NCI-H526 (cell line): ENCODE measurements around the gene RCSD1.
A peak's percentile ranks its signal among the peaks of the same experiment; 100 is the strongest.

ENCODE experiments used
- DNase-seq, 2 experiments: peaks; one replicate each; lab custom pipeline; 2025; lab: John Stamatoyannopoulos, UW

RCSD1 gene

DNA sequence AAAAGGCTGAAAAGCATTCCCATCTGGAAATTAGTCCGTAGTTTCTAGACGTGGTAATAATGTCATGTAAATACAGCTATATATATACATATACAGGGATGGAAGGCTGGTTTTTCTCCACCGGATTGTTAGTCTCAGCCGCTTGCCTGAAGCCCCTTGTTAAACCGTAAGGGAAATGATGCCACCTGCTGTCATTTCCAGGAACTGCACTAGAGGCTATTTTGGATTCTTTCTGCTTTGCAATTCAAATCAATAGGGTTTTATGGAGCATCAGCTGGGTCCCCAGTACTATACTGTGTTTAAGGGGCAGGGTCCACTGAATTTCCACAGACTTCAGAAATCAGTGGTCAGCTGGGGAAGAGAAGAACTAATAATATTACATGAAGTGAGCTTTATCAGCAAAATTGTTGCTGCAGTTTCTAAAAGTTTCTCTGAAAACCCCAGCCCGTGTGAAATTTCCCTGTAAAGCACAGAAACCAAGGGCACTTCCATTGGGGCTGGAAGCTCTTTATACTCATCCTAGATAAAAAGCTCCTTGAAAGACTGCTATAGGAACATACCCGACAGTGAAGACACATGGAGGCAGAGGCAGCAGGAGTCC is 58.0 kb downstream of the RCSD1 start:
- peak; percentile 96 to 99 for DNase-seq

DNA sequence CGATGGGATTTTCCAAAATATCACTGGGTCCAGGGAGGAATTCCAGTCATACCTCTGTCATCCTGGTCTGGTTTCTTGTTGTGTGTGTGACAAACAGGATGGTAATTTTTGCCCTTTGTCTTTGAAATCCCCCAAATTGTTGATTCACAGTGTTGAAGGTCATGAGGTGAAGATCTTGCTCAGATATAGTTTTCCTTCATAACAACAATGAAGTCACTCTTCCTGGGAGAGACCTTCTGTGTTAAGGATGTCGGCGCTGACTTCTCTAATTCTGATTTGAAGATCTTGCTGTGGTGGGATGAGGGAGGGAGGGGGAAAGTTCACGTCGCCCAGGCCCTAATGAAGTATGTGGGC is 59.5 kb downstream of the RCSD1 start:
- no peak for DNase-seq

DNA sequence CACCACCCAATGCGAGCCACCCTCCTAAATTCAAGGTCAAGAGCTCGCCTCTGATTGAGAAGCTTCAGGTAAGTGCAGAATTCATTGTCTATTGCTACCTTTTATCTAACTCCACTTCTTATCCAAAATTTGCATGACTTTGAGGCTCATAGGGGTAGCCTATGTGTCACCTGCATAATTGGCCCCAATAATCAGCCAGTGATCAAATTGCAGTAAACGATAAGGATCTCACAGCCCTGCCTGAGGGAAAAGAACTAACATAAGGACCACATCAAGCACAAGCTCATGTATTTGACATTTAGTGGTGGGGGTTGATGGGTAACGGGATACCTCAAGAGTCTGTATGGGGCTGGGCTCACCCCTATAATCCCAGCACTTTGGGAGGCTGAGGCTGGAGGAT is 60.0 kb downstream of the RCSD1 start:
- DNase-seq, result no peak

DNA sequence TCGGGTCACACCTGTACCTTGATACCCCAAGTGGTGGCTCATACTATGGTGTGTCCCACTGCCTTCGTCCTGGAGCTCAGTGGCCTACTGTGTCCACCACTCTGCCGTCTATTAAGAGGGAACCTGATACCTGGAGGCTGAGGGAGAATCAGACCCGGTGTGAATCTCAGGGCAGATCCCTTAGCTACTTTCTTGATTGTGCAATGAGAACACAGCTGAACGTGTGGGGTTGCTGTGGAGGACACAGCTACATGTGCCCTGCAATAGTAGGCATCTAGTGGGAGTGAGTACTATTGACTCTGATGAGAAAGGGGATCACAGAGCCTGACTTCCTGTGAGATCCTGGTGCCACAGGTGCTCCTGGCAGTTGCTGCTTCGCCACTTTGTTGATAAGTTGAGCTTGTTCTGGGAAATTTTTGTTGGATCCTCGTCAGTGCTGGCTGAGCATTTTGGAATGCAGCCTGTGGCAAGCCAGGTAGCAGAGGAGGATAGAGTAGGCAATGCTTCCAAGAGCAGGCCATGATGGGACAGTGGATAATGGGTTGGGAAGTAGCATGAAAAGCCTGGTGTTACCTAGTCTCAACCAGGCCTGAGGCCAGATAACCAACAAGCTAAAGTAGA is 63.5 kb downstream of the RCSD1 start:
- DNase-seq, result no peak

DNA sequence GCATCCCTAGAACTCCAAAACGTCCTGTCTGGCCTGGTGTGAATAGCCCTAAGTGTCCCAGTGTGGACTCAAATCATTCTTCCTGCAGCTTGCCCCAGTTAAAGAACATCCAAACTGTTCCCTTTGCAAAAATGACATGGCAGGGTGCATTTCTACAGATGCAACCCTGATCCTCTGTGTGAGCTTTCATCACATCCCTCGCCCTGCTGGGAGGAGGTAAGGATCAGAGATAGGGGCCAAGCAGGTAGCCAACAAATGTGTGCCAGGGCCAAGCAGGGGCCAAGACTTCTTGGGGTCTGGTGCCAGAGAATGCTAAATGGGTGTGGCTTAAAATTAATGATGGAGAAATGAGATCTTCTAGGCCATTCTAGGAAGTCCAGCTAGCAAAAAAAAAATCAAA is 64.7 kb downstream of the RCSD1 start:
- DNase-seq, result no peak

DNA sequence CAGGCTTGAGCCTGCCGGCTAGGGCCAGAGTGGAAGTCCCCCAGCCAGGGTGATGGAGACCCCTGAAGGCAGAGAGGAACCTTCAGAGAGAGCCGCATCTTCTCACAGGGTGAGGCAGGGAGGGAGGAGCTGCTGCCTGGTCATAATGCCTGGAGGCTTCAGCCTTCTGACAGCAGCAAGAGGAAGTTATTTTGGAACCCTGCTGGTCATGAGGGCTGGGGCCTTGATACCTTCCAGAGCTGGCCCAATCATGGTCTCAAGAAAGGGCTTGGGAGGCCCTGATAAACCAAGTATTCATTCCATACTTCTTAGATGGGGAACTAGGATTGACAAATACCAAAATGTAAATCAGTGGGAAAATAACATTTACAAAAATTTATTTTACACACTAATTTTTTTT is 65.1 kb downstream of the RCSD1 start:
- no peak for DNase-seq

DNA sequence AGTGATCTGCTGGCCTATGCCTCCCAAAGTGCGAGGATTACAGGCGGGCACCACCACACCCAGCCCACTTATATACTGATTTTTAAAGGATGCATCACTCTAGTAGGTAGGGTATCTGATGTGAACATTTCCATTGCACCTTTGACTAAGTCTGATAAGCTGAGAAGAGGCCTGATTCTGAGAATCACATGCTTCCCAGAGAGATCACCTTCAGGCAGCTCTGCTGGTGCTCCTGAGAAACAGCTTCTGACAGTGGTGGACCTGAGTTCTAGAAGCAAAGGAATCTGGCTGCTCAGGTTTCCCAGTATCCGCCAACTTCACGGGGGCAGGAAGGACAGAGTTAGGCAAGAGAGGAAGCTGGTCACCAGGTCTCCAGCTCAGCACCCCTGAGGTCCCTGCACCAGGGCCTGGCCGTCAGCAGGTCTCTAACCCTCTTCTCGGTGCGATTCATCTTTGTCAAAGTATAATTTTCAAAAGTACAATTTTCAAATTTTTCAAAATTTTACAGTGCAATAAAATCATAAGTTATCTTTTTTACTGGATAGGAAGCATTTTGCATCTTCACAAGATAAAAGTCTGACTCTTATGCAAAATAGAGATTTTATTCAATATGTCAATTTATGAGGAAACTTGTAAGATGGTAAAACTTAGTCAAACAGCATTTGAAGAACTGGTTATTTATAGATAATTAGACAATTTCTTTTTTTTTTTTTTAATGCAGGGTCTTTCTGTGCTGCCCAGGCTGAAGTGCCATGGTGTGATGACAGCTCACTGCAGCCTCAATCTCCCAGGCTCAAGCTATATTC is 65.9 kb downstream of the RCSD1 start:
- no peak for DNase-seq

DNA sequence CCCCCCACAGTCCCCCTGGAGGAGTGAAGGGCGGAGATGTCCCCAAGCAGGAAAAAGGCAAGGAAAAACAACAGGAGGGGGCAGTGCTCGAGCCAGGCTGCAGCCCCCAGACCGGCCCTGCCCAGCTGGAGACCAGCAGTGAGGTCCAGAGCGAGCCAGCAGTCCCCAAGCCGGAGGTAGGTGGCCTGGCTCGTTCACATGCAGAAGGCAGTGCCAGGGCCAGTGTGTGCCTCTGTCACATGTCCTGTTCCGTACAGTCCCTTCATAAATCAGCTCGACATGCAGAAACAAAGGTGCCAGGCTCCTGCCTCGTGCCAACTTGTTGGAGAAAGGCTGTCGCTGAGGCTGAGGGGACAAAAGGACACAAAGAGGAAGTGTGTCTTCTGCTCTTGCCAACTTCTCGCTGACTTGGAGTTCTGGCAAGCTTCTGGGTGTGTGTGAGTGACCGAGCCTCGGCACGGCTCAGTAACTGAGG is 67.7 kb downstream of the RCSD1 start:
- no peak for DNase-seq

DNA sequence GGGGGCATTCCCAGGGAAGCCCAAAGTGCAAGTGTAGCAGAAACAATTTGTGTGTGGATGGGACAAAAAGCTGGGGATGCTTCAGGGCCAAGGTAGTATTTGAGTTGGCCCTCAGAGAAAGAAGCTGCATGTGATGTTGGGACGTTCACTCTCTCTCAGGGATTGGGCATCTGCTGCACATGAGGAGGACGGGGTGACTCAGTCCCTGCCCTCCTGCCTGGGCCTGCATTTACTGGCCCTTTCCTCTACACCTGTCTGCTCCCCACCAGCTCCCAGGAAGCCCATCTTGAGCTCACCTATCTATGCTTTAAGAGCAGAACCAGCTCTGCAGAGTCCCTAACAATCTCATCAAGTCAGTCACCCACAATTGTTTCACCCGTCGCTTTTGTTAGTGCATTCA is 68.3 kb downstream of the RCSD1 start:
- no peak for DNase-seq

DNA sequence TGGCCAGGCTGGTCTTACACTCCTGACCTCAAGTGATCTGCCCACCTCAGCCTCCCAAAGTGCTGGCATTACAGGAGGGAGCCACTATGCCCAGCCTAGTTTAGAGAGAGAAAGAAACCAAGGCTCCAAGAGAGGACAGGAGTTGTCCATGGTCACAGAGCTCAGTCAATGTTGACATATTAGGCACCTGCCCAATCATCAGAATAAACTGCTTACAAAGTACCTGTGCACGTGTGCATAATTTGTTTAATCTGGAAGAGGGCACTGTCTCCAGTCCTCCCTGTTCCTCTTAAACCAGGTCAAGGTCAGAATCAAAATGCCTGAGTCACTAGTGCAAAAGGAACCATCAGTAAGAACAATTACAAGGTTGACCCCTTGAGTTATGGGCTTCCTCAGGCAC is 71.5 kb downstream of the RCSD1 start:
- DNase-seq, result no peak

DNA sequence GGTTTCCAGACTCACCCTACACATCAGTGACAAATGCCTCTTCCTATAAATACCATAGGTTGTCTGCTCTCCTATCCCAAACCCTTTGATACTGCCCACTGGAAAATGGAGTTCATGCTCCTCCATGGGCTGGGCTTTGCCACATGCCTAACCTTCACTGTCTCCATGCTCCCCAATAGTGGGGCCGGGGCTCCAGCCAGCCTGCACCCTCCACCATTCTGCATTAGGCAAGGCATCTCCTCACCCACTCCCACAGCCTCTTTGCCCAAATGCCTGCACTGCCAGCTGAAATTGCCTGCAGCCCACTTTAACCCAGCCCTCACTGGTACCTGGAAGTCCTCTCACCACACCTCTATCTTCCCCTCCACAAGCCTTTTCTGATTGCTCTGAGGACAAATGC is 73.5 kb downstream of the RCSD1 start:
- DNase-seq, result no peak

DNA sequence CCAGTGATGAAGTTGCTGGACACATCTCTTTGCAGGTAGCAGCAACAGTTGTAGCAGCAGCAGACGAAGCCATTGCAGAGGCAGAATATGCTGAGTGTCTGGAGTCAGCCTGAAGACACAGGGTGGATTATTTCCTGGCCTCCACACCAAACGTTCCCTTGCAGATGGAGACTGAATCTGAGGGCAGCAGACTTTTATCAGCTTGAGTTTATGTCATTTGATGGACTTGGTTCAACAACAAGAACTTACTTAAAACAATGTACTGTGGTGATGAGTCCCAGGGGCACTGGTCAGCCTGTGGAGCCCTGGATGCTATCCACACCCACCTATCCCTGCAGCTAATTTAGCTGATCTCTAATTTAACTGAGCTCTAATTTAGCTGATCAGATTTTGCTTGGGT is 74.7 kb downstream of the RCSD1 start:
- DNase-seq, result no peak

DNA sequence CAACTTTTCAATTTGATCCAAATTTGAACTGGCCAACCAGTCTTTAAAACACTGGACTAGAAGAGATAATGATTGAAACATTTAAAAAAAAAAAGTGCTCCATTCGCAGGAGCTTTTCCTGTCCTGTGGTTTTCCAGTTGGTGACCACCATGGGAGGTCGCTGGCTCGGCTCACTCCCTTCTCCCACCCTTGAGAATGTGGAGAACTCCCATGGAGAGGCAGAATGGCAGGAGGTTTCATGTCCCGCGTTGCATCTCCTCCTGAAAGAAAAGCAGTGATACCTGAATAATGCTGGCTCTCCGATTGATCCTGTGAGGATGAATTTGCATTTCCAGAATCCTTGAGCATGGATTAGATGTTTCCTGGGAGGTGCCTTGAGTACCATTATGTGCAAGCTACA is 75.2 kb downstream of the RCSD1 start:
- no peak for DNase-seq

DNA sequence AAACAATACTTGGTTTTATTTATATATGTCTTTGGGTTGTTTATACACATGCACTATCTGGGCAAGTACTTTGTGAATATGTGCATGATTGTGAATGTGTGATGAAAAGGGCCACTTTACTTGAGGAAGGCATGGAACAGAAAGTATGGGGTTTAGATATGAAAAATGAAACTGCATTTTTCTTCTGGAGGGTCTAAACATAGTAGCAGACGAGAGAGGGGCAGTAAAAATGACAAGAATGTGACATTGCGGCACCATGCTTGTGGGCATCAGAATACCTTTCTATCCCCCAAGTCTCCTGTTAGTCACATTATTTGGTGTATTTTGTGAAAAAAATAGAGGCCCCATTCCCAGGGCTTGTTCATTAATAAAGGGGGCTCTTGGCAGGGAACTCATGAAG is 76.3 kb downstream of the RCSD1 start:
- no peak for DNase-seq

DNA sequence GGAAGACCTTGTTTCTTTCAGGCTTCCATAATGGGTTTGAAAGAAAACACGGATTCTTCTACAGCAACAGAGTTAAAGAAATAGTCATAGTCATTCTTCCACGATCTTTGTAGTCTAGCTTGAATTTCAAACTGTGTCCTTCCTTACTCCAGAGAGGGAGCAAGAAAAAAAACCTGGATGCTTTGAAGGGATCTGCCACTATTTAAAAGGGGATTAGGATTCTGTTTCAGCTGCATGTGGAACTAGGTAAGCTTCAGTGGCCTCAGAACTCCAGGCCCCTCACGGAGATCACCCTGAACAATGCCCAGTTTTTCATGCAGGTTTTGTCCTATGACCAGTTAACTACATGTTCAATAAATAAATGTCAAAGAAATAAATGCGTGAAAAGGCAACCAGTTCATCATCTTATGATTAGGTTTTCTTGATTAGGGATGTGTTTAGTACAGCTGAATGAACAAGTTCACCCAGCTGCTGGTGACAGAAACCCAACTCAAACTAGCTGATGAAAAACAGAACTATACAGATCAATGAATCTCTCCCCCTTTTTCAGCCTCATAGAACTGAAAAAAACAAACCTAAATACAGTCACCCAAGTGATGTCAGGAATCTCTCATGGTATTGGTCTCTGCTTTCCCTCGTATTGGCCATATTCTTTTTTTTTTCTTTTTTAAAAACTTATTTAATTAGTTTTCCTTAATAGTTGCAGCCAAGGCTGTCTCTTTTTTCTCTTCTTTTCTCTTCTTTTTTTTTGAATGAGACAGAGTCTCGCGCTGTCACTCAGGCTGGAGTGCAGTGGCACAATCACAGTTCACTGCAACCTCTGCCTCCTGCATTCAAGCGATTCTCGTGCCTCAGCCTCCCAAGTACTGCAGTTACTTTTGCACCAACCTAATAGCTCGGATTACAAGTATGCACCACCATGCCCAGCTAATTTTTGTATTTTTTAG is 77.2 kb downstream of the RCSD1 start:
- DNase-seq, result no peak

DNA sequence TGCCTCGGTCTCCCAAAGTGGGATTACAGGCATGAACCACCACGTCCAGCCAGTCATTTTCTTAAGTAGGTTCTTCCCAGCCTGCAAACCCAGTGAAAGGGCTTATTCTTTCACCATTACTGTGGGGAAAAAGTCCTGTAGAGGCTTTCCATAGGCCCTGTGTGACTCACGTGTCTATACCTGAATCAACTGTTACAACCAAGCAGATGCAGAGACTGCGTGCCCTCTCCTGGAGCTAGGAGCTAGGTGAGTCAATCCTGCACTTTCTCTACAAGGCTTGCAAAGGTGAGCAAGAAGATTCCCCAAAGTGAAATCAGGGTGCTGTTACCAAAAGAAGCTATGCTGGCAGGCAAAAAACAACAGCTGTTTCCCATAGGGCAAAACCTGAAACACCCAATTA is 77.9 kb downstream of the RCSD1 start:
- DNase-seq, result no peak

DNA sequence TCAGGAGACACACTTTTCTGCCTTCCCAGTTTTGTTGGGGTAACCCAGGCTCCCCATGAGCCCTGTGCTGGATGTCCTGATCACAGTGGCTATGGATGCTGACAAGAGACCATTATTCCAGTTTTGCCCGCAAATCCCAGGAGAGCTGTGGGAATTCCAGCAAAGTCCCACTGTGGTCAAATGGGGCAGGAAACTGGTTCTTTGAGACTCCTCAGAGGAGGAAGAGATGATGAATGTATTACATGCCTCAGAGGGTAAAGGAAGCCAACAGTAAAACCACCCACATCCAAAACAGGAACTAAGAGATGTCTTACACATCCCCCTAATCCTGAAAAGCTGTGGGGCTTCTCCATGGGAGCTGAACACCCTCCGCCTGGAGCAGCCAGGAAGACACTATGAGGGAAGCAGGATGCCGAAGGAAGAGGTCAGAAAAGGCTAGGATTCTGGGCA is 78.9 kb downstream of the RCSD1 start:
- peak; percentile 49 to 59 for DNase-seq

DNA sequence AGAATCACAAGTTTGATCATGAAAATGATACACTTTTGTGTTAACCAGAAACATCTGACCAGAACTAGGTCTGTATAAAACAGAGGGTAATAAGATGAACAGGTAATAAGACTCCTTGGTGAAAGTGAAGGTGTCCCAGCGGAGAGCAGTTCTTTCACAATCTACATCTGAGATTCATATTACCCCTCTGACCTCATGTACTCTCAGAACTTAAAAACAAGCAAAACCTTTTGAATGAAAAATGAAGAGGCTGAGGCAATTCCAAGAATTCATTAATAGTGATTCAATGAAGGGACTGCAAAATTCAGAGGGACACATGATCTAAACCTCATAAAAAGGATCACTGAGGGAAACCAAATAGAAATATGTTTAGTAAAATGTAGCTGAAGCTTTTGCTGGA is 80.8 kb downstream of the RCSD1 start:
- no peak for DNase-seq

DNA sequence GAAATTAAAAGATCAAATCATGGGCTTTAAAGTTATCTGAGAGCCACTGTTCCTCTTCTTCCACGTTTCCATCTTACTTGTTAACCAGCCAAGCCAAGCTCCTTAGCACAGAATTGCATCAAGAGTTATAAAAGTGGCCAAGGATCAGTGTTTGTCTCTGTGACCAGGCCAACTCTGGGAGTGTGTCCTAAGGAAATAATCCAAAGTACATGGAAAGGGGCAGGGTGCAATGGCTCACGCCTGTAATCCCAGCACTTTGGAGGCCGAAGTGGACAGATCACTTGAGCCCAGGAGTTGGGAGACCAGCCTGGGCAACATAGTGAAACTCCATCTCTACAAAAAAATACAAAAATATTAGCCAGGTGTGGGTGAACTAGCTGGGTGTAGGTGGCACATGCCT is 81.8 kb downstream of the RCSD1 start:
- no peak for DNase-seq

DNA sequence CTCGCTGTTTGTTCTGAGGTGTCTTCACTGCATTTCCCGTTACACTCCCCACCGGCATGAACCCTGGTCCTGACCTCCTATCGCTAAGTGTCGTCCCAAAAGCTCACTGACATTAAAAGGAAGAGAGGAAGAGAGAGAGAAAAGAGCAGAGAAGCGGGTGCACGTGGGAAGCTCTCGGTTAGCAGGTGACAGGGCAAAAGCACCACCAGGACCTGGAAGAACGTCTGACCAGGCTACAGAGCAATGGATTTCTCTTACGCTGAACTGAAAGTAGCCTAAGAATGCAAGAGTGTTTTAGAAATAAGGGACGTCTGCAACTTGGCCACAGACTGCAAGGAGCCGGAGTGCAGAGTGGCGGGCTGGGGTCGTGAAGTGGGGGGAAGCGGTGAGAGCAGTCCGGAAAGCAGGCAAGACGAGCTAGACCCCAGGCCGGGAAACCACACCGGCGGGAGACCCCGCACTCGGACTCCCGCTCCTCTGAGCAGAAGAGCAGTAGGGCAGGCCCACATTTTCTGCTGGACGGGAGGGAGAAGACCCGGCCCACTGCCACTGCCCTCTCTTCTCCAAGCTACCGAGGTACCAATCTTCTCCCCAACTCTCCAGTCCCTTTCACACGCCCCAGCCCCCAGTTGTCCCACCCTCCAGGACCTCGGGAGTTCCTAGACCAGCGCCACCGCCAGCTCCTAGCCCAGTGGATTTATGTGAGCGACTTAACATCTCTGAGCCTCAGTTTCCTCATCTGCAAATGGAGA is 83.5 kb downstream of the RCSD1 start:
- peak in 1 of 2 experiments; percentile 73 for DNase-seq

DNA sequence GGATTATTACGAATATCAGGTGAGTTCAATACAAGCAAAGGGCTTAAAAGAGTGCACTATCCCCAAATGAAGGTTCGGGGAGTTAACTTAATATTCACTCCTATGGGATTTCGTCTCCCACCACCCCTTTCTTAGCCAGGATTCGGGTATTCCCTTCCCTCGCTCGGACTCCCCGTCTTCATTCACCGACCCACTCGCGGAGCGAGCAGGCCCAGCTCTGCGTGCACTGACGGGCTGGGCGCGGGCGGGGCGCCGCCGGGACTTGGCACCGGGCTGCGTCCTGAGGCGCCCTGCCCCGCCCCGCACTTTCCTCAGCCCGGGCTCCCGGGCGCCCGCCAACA is 84.0 kb downstream of the RCSD1 start:
- DNase-seq, result no peak
